NCI-H146 treated with DMSO at 0.1 percent for 48 hours (cell line): ENCODE results near the gene GIMAP6.
"Not testable (repeated sequence)": the region's sequence is repeated elsewhere in the genome, so short reads cannot be mapped to it uniquely, and the experiment has no call there.

ENCODE experiments used
- DNase-seq: peaks from one replicate; lab custom pipeline; 2025; ENCODE audit not compliant: unreplicated experiment; lab: John Stamatoyannopoulos, UW

Gene GIMAP6

GRCh38 chr7:150586068-150586784 is 46.0 kb downstream of the GIMAP6 start:
- no peak for DNase-seq

- no peak for DNase-seq
Observed at GRCh38 chr7:150585199-150585598, 47.0 kb downstream of the GIMAP6 start.

DNA sequence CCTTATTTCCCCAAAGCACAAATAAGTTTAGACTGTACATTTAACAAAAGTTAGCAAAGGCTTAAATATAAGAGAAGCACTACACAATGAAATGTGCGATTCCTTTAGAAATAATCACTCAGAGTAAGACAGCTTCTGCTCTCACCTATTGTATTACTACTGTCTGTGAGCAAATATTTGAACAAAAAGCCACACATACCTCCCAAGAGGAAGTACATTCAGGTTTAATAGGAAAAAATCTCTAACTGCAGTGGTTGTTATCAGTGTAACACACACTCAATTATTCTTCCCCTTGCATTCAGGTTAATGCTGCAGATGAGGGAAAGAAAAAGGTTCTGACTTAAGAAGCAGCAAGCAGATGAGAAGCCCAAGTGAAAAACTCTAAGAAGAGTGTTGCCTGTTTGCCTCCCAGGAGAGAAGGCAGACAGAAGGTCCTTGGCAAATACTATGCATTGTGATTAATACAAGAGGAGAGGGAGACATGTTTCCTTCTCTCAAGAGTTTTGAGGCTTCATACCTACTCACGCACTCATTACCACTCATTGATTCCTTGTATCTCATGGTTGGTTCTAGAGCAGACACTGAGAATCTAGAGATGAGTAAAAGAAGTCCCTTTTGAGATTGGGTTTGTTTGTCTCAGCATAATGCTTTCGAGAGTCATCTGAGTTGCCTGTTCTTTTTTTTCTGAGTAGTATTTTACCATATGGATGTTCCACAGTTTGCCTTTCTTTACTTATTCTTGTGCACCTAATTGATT is 51.4 kb downstream of the GIMAP6 start:
- DNase-seq, result no peak

DNA sequence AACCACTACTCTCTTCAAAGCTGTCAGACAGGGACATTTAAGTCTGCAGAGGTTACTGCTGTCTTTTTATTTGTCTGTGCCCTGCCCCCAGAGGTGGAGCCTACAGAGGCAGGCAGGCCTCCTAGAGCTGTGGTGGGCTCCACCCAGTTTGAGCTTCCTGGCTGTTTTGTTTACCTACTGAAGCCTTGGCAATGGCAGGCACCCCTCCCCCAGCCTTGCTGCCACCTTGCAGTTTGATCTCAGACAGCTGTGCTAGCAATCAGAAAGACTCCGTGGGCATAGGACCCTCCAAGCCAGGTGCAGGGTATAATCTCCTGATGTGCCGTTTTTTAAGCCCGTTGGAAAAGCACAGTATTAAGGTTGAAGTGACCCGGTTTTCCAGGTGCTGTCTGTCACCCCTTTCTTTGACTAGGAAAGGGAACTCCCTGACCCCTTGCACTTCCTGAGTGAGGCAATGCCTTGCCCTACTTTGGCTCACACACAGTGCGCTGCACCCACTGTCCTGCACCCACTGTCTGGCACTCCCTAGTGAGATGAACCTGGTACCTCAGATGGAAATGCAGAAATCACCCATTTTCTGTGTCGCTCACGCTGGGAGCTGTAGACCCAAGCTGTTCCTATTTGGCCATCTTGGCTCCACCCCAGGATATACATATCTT is 52.1 kb downstream of the GIMAP6 start:
- DNase-seq, result not testable (repeated sequence)
